Astrocyte (in vitro differentiated cells and primary cell): ENCODE data around the gene CALHM2. TPM values are rescaled to one million over a fixed set of nuclear protein-coding genes. Genes with fewer than 3 reads are reported as not detected.

ENCODE experiments used
- DNase-seq: peaks from one replicate; pipeline ENCODE4 v3.0.0-alpha.2; 2010; ENCODE audit warnings: low read depth
- FAIRE-seq: peaks from 2 replicates; lab custom pipeline; 2011; peaks lifted over from hg19 to GRCh38; lab: Jason Lieb, UNC
- H2AFZ ChIP-seq: 2 replicates; pipeline ENCODE4 v1.6.0; 2012; ENCODE audit warnings: low read depth, low read length, inconsistent platforms
- H3K27ac ChIP-seq: 2 replicates; pipeline ENCODE4 v1.5.1; 2011; ENCODE audit warnings: low read depth, low read length, inconsistent platforms
- H3K27me3 ChIP-seq: 2 replicates; pipeline ENCODE4 v1.6.0; 2011; ENCODE audit warnings: low read length, inconsistent platforms; ENCODE audit not compliant: insufficient read depth
- H3K36me3 ChIP-seq: 2 replicates; pipeline ENCODE4 v1.5.1; 2011; ENCODE audit warnings: low read length, inconsistent platforms; ENCODE audit not compliant: insufficient read depth
- H3K4me1 ChIP-seq: 2 replicates; pipeline ENCODE4 v1.5.1; 2011; ENCODE audit warnings: low read length, inconsistent platforms; ENCODE audit not compliant: insufficient read depth
- H3K4me2 ChIP-seq: 2 replicates; pipeline ENCODE4 v1.6.0; 2012; ENCODE audit warnings: low read length, inconsistent platforms
- H3K4me3 ChIP-seq: 2 replicates; pipeline ENCODE4 v1.5.1; 2011; ENCODE audit warnings: low read depth, mild to moderate bottlenecking, low read length, inconsistent platforms; ENCODE audit not compliant: insufficient read depth
- H3K79me2 ChIP-seq: 2 replicates; pipeline ENCODE4 v1.6.0; 2012; ENCODE audit warnings: mild to moderate bottlenecking, low read length, inconsistent platforms; ENCODE audit not compliant: insufficient read depth
- H3K9ac ChIP-seq: 2 replicates; pipeline ENCODE4 v1.6.0; 2012; ENCODE audit warnings: mild to moderate bottlenecking, low read length, inconsistent platforms
- H3K9me3 ChIP-seq: 2 replicates; pipeline ENCODE4 v1.5.1; 2012; ENCODE audit warnings: low read depth, mild to moderate bottlenecking, low read length, inconsistent platforms; ENCODE audit not compliant: insufficient read depth
- H4K20me1 ChIP-seq: 2 replicates; pipeline ENCODE4 v1.6.0; 2012; ENCODE audit warnings: low read length, inconsistent platforms; ENCODE audit not compliant: insufficient read depth
- H3K27ac Mint-ChIP-seq: one replicate; pipeline ENCODE4 v1.8.0; 2021; ENCODE audit warnings: mild to moderate bottlenecking, mixed read lengths; ENCODE audit not compliant: unreplicated experiment
- H3K27me3 Mint-ChIP-seq: one replicate; pipeline ENCODE4 v1.8.0; 2021; ENCODE audit warnings: low read depth, mixed read lengths; ENCODE audit not compliant: unreplicated experiment
- H3K36me3 Mint-ChIP-seq: one replicate; pipeline ENCODE4 v1.8.0; 2021; ENCODE audit warnings: low read depth, mixed read lengths; ENCODE audit not compliant: unreplicated experiment
- H3K4me1 Mint-ChIP-seq: one replicate; pipeline ENCODE4 v1.8.0; 2021; ENCODE audit warnings: low read depth, mixed read lengths; ENCODE audit not compliant: unreplicated experiment
- H3K4me3 Mint-ChIP-seq: one replicate; pipeline ENCODE4 v1.8.0; 2021; ENCODE audit warnings: mild to moderate bottlenecking, moderate library complexity, mixed read lengths; ENCODE audit not compliant: unreplicated experiment
- H3K9me3 Mint-ChIP-seq: one replicate; pipeline ENCODE4 v1.8.0; 2021; ENCODE audit warnings: mild to moderate bottlenecking, mixed read lengths; ENCODE audit not compliant: unreplicated experiment
- EZH2 ChIP-seq: IDR thresholded peaks from 2 replicates; pipeline ENCODE4 v1.6.1; 2012; ENCODE audit warnings: mild to moderate bottlenecking, low read length, inconsistent platforms; ENCODE audit not compliant: insufficient read depth
- total RNA-seq: library from RNA; stranded (reverse); gene quantifications from 2 replicates; pipeline ENCODE4 v1.2.1, GENCODE V29; 2021
- TF ChIP-seq, protein P1 (sequence below): IDR thresholded peaks from 2 replicates; pipeline ENCODE4 v1.5.1; 2011; ENCODE audit warnings: low read depth, mild to moderate bottlenecking, inconsistent platforms, low read length, moderate library complexity; ENCODE audit not compliant: insufficient read depth

CALHM2 gene
- total RNA-seq, 1 donor from 2014 or later, result 1.2 TPM

DNA sequence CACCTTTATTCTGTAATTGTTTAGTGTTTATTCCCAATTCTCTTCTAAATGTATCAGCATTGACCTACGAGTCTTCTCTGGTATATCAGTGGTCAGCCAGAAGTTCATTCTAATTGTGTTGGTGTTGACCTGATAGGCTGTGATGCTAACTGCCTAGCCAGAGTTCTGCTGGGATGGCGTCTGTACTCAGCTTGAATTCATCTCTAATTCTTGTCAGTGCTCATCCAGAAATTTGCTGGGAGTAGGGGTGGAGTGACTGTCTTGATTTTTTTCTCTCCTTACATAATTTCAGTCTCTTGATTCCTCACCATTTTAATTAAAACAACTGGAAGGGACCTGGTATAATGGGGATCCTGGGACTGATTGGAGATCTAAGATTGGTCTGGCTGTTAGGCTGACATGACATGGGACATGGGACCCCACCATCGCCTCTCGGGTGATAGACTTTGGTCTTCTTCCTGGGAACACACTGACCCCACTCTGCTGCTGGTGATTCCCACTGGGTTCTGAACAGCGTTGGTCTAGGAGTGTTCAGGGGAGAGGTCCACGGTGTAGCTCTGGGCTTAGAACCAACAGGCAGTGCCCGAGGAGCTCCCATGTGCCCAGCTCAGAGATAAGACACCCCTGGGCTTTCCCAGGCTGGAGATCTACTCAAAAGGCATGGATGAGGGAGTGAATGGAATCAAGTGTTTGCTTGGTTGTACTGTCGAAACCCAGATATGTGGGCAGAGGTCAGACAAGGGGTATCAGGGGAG lies 45.2 kb upstream of the CALHM2 start:
- H3K27ac Mint-ChIP-seq, result no peak overlapping the region
- H3K4me1 Mint-ChIP-seq, result peaks cover 29% of the 10 kb centered on the region
- TF ChIP-seq EZH2, result no peak
- TF ChIP-seq, protein P1, sequence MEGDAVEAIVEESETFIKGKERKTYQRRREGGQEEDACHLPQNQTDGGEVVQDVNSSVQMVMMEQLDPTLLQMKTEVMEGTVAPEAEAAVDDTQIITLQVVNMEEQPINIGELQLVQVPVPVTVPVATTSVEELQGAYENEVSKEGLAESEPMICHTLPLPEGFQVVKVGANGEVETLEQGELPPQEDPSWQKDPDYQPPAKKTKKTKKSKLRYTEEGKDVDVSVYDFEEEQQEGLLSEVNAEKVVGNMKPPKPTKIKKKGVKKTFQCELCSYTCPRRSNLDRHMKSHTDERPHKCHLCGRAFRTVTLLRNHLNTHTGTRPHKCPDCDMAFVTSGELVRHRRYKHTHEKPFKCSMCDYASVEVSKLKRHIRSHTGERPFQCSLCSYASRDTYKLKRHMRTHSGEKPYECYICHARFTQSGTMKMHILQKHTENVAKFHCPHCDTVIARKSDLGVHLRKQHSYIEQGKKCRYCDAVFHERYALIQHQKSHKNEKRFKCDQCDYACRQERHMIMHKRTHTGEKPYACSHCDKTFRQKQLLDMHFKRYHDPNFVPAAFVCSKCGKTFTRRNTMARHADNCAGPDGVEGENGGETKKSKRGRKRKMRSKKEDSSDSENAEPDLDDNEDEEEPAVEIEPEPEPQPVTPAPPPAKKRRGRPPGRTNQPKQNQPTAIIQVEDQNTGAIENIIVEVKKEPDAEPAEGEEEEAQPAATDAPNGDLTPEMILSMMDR, result no peak
- H3K36me3 Mint-ChIP-seq, result peaks cover 4% of the 10 kb centered on the region
- Histone ChIP-seq H3K4me3 (no peak overlapping the region), H3K4me1 (peaks cover 11% of the 10 kb centered on the region), H4K20me1 (peaks cover 37% of the 10 kb centered on the region), H2AFZ (no peak overlapping the region), H3K79me2 (no peaks in the 10 kb centered on the region), H3K36me3 (no peaks in the 10 kb centered on the region), H3K27me3 (peaks cover 86% of the 10 kb centered on the region), H3K27ac (no peak overlapping the region), H3K4me2 (no peak overlapping the region), H3K9ac (no peak overlapping the region), H3K9me3 (no peaks in the 10 kb centered on the region)
- FAIRE-seq, result no peak
- H3K4me3 Mint-ChIP-seq, result no peak overlapping the region
- H3K9me3 Mint-ChIP-seq, result peaks cover 7% of the 10 kb centered on the region
- H3K27me3 Mint-ChIP-seq, result peaks cover 35% of the 10 kb centered on the region
- DNase-seq, result no peak

DNA sequence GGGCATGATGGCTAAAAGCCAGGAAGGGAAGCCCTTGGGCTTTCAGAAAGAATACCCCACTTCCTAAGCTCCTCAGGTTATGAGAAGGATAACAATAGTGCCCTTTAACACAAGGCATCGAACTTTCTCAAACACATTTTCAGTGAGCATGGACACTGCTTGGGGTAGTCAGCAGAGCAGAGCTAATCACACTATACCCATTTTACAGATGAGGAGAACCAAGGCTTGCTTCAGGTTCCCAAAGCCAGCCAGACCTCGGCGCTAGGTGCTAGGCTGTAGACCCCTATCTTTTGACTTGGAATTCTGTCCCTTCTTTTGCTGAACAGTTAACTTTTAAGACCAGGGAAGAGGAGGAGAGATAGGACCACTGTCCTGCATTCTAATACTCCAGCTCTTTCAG lies 43.2 kb upstream of the CALHM2 start:
- no peak for FAIRE-seq
- peaks cover 73% of the 10 kb centered on the region for H3K27me3 ChIP-seq
- H3K9me3 ChIP-seq, result no peaks in the 10 kb centered on the region
- peaks cover 19% of the 10 kb centered on the region for H3K4me1 ChIP-seq
- H2AFZ ChIP-seq, result no peak overlapping the region
- H3K36me3 Mint-ChIP-seq, result peaks cover 4% of the 10 kb centered on the region
- H3K4me3 Mint-ChIP-seq, result peak overlapping the region; percentile 62
- H3K4me2 ChIP-seq, result no peak overlapping the region
- H3K27me3 Mint-ChIP-seq, result peaks cover 34% of the 10 kb centered on the region
- H3K4me3 ChIP-seq, result no peak overlapping the region
- H3K36me3 ChIP-seq, result no peaks in the 10 kb centered on the region
- no peak for TF ChIP-seq EZH2
- TF ChIP-seq, protein P1, result no peak
- no peak overlapping the region for H3K27ac ChIP-seq
- no peak overlapping the region for H3K9ac ChIP-seq
- H3K79me2 ChIP-seq, result no peaks in the 10 kb centered on the region
- peaks cover 34% of the 10 kb centered on the region for H3K4me1 Mint-ChIP-seq
- DNase-seq, result no peak
- peaks cover 39% of the 10 kb centered on the region for H4K20me1 ChIP-seq
- peaks cover 11% of the 10 kb centered on the region for H3K9me3 Mint-ChIP-seq
- no peak overlapping the region for H3K27ac Mint-ChIP-seq
